GM19467 (cell line): ENCODE results near the gene SOX12.
"Not testable (repeated sequence)": the region's sequence is repeated elsewhere in the genome, so short reads cannot be mapped to it uniquely, and the experiment has no call there.

Experiments
- ATAC-seq: cut with Tn5 transposase; IDR thresholded peaks from one replicate; pipeline ENCODE4 v1.9.1; 2021; ENCODE audit warnings: mild to moderate bottlenecking, moderate library complexity; ENCODE audit not compliant: unreplicated experiment

Gene SOX12

DNA sequence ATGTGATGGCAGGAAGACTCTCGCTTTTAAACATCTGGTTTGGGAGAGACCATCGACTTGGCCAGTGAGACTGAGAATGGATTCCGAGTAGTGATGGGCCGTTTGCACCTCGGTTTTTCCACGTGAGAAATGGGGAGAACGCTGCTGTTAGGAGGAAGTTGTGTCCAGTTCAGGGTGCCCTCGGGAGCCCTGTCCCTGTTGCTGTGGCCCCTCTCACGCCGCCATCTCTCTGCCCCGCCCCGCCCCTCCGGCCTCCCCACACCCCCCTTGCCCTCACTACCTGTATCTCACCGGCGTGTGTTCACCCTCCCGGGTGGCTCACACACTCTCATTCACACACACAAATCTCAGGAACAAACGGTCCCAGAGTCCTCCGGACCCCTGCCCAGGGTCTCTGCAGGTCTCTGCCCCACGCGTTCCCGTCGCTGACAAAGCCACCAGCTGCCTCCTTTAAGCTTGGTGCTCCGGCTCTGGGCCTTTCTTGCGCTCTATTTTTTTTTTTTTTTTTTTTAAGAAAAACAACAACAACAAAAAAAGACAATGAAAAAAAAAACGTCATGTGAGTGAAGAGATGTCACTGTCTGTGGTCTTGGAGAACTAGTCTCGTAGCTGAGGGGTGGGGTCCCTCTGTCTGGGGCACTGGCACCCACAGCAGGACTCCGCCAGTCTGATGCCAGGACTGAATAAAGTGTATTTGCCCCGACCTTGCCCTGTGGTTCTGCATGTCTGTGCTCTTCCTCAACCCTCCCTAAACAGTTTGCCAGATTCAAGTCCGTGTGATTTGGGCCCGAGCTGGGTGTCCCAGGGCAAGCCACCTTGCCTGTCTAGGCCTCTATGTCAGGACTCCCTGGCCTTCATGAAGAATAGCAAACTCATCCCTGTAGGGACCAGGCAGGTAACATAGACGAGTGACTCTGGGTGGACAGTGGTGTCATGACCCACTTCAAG, 2.9 kb downstream of the SOX12 start:
- ATAC-seq, result no peak

- no peak for ATAC-seq
Measured at GRCh38 chr20:328975-329695, 3.8 kb downstream of the SOX12 start.

GRCh38 chr20:329851-330232, 4.5 kb downstream of the SOX12 start:
- ATAC-seq, result no peak

DNA sequence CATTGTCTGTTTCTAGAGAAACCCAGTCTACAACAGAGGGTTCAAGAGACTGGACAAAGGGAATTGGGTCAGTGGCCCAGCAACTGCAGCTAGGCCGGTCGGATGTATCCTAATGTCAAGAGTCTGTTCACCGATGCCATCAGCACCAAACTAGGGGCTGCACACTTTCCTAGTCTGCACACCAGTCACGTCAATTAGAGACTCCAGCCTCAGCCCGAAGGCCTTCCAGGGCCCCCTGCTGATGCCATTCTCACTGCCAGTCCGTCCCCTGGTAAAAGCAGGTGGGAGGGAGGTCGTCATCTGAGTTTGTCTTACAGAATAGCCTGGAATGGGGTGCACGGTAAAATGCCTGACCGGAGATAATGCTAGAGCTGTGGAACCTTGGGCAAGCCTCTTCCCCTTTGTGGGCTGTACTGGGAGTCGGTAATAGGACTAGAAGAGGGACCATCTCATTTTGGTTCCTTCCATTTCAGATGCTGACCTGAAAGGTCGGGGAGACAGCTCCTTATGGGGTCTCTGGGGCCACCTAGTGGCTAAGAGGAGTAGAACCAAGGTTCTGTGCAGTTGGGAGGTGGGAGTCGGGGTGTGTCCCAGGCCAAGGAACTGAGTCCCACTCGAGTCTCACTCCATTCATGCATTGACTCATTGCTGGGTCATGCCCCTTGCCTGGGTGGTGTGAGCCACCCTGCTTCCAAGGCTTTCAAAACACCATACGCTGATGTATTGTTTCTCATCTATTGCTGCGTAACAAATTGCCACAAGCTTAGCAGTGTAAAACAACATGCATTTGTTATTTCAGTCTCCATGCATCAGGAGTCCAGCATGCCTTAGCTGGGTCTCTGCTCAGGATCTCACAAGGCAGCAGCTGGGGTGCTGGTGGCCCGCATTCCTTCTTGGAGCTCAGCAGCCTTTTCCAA, 5.1 kb downstream of the SOX12 start:
- no peak for ATAC-seq

DNA sequence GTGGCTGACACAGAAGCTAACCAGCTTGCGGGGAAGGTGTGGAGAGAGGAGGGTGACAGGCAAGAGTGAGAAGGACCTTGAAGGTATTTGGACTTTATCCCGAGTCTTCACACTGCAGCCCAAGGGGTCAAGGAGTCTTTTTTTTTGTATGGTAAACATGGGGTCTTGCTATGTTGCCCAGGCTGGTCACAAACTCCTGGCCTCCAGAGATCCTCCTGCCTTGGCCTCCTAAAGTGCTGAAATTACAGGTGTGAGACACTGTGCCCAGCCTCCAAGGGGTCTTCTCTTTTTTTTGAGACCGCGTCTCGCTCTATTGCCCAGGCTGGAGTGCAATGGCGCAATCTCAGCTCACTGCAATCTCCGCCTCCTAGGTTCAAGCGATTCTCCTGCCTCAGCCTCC, 9.2 kb downstream of the SOX12 start:
- no peak for ATAC-seq

- ATAC-seq, result not testable (repeated sequence)
Measured at GRCh38 chr20:336040-336439, 10.7 kb downstream of the SOX12 start.

- no peak for ATAC-seq
Measured at GRCh38 chr20:341682-342081, 16.3 kb downstream of the SOX12 start.

DNA sequence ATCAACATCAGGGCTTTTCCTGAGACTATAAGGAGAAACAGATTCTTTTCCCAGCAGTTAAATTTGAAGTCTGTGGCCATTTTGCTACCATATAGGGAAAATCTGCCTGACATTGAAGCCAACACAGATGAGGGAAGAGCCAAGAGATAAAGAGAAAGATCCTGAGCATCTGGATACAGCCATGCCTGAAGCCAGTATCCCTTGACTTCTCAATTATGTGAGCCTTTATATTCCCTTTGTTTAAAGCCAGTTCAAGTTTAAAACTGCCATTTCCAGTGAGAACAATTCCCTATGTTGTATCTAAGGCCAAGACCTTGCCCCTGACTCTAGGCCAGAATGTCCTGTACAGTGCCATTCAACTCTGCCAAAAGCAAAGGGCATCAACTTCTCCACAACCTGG, 17.8 kb downstream of the SOX12 start:
- ATAC-seq, result no peak

DNA sequence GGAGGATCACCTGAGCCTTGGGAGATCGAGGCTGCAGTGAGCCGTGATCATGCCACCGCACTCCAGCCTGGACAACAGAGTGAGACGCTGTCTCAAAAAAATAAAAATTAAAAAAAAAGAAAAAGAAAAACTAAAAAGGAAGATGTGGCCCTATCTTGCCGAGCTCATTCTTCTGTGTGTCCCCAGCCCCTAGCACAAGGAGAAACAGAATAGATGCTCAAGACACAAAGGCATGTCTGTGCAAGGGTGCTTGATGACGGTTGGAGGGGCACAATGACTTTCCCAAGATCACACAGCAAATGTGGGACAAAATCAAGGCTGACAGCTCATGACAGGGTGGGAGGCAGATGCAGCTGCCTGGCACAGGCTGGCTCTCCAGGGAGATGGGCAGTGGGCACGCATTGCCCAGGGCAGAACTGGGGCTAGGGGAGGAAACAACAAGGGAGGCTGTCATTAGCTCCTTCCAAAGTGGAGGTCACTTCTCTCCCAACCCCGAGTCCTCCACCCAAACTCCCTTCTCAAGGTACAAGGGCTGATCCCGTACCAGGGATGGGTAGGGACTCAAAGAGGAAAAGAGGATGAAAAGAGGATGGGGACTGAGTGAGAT, 20.8 kb downstream of the SOX12 start:
- ATAC-seq, result no peak

DNA sequence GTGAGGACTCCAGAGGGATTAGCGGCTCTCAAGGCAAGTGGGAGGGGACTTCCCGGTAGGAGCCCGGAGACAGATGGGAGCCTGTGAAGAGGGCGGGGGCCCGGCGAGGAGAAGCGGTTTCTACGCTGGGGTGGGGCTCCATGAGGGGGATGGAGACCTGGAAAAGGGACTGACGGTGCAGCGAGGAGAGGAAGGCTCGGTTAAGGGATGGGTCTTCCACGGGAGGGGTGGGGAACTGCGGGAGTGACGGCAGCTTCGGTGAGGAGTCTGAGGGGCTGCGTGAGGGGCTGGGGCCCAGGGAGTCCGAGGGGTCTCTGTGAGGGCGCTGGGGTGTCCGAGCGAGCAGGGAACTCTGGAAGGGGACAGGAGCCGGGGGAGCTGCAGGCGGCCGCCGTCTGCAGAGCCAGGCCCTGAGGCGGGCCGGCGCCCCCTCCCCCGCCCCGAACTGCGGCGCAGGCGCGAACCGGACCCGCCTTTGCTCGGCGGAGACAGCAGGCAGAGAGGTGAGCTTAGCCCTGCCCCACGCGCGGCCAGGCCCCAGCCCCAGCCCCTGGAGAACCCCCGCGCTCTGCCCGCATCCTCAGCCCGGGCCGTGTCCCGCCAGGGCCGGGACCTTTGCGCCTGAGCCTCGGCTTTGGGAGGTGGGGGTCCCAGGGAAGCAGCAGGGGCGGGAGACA, 21.4 kb downstream of the SOX12 start, which contains the start of gene NRSN2:
Gene NRSN2, plus strand, starts transcription at position 472 of the 677 bp plus-strand sequence. CDS start 2,533 bp downstream, outside the sequence.
- ATAC-seq, result no peak

GRCh38 chr20:347317-347639, 21.9 kb downstream of the SOX12 start:
- no peak for ATAC-seq

GRCh38 chr20:347640-348484, 22.5 kb downstream of the SOX12 start:
- ATAC-seq, result peak; percentile 61

- ATAC-seq, result no peak
Measured at GRCh38 chr20:348972-349841, 23.9 kb downstream of the SOX12 start.

GRCh38 chr20:353166-353565, 27.8 kb downstream of the SOX12 start:
- ATAC-seq, result no peak

DNA sequence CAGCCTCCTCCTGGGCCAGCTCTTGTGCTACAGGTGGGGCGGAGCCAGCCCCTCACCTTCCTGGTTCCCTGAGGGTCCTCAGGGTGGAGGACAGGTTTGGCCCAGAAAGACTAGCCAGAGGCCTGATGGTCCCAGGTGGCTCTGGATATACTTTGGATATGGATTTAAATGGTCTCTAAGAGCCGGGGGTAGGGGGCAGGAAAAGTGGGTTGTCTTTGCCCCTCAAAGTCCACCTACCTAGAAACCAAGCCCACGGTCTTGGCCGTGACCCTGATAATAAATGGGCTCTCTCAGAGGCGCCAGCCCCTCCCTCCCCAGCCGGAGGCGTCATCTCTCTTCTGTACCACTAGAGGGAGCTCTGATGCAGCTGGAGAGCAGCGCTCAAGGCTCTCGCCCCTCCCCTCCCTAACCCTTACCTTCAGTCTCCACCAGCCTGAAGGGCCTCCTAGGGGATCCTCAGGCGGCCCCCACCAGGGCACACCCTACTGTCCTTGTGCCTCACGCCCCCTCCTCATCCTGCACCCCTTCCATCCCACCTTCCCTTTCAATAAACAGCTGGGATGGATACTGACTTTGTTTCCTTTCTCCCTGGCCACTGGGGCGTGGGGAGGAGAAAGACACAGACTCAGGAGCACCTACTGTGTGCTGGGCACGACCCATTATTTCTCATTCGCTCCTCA, 29.1 kb downstream of the SOX12 start:
- peak; percentile 97 for ATAC-seq

- not testable (repeated sequence) for ATAC-seq
Measured at GRCh38 chr20:356154-356553, 30.8 kb downstream of the SOX12 start.

DNA sequence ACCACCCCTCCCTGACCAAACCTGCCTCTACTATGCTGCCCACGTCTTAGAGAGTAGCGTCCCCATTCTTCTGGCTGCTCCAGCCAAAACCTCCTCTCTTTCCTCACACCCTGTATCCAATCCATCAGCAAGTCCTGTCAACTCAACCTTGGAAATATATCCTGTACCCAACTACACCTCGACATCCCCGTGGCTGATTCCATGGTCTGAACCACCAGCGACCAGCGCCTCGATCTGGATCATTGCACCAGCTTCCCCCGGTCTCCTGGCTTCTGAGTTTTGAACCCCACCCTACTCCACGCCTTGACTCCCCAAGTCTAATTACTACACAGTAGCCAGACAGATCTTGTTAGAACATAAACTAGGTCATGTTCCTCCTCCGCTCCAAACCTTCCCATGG, 31.4 kb downstream of the SOX12 start:
- ATAC-seq, result no peak
